IMR-90 (cell line): ENCODE results near the gene CCDC9. TPM values are rescaled to one million over a fixed set of nuclear protein-coding genes. Genes with fewer than 3 reads are reported as not detected.
A peak's percentile ranks its signal among the peaks of the same experiment; 100 is the strongest.

Experiments used
- ATAC-seq: fragments of 200-7000 bp; cut with Tn5 transposase; 2 replicates; pipeline ENCODE4 v1.9.1; 2020; ENCODE audit warnings: low read depth, mild to moderate bottlenecking, moderate library complexity
- BruUV-seq: library from RNA; stranded (reverse); fragments of 400-500 nt; replicated peaks from 2 replicates; lab custom pipeline; 2021; lab: Mats Ljungman, UMichigan
- CTCF ChIA-PET: fragments of 300-600 bp; formaldehyde crosslinking; extraction: SDS; loops from one replicate; lab custom pipeline; 2021; ENCODE audit warnings: antibody characterized with exemption; lab: Yijun Ruan, JAX
- POLR2A ChIA-PET: fragments of 300-600 bp; sonication (Branson Sonifier 250); formaldehyde crosslinking; loops from one replicate; lab custom pipeline; 2022; ENCODE audit warnings: antibody characterized with exemption; ENCODE audit not compliant: unreplicated experiment; lab: Charles Lee
- DNase-seq: peaks from one replicate; pipeline ENCODE4 v3.0.0; 2013
- H2AFZ ChIP-seq: replicated peaks from 2 replicates; pipeline ENCODE3; 2013; ENCODE audit warnings: low read length, mild to moderate bottlenecking; ENCODE audit not compliant: poor library complexity
- H2AK5ac ChIP-seq: 2 replicates; pipeline ENCODE4 v1.6.1; 2013; ENCODE audit warnings: low read depth, low read length, inconsistent platforms
- H2AK9ac ChIP-seq: replicated peaks from 2 replicates; pipeline ENCODE3; 2013; ENCODE audit warnings: mild to moderate bottlenecking, low read depth, low read length, moderate library complexity; ENCODE audit not compliant: poor library complexity
- H2BK120ac ChIP-seq: 2 replicates; pipeline ENCODE4 v1.6.1; 2013; ENCODE audit warnings: low read depth, low read length, inconsistent platforms
- H2BK15ac ChIP-seq: 3 replicates; pipeline ENCODE4 v1.6.1; 2013; ENCODE audit warnings: low read depth, low read length, inconsistent platforms
- H2BK20ac ChIP-seq: 2 replicates; pipeline ENCODE4 v1.6.1; 2013; ENCODE audit warnings: low read depth, mild to moderate bottlenecking, inconsistent platforms, low read length, moderate library complexity
- H2BK5ac ChIP-seq: 2 replicates; pipeline ENCODE4 v1.6.1; 2013; ENCODE audit warnings: mild to moderate bottlenecking, low read depth, low read length, inconsistent platforms; ENCODE audit not compliant: poor library complexity, severe bottlenecking
- H3K14ac ChIP-seq: replicated peaks from 2 replicates; pipeline ENCODE4 v1.6.1; 2013; ENCODE audit warnings: low read depth, low read length, inconsistent platforms
- H3K18ac ChIP-seq: 2 replicates; pipeline ENCODE4 v1.6.1; 2013; ENCODE audit warnings: low read depth, low read length, control low read depth
- H3K23ac ChIP-seq: 2 replicates; pipeline ENCODE4 v1.6.1; 2013; ENCODE audit warnings: low read depth, low read length, inconsistent platforms
- H3K27ac ChIP-seq: 2 replicates; pipeline ENCODE4 v1.5.1; 2013; ENCODE audit warnings: mild to moderate bottlenecking, control low read depth, low read length; ENCODE audit not compliant: insufficient read depth
- H3K27me3 ChIP-seq: 2 replicates; pipeline ENCODE4 v1.6.1; 2013; ENCODE audit warnings: low read length; ENCODE audit not compliant: control insufficient read depth, insufficient read depth
- H3K36me3 ChIP-seq: 2 replicates; pipeline ENCODE4 v1.6.1; 2013; ENCODE audit warnings: low read length, mixed read lengths; ENCODE audit not compliant: control insufficient read depth, insufficient read depth
- H3K4ac ChIP-seq: 2 replicates; pipeline ENCODE4 v1.6.1; 2013; ENCODE audit warnings: low read depth, low read length, inconsistent platforms
- H3K4me1 ChIP-seq: 2 replicates; pipeline ENCODE4 v1.6.1; 2013; ENCODE audit warnings: low read length, mixed read lengths; ENCODE audit not compliant: control insufficient read depth, insufficient read depth
- H3K4me2 ChIP-seq: 2 replicates; pipeline ENCODE4 v1.6.1; 2013; ENCODE audit warnings: low read depth, mild to moderate bottlenecking, control low read depth, low read length, moderate library complexity
- H3K4me3 ChIP-seq: 2 replicates; pipeline ENCODE4 v1.5.1; 2013; ENCODE audit warnings: low read depth, mild to moderate bottlenecking, control low read depth, low read length, moderate library complexity; ENCODE audit not compliant: insufficient read depth
- H3K56ac ChIP-seq: 2 replicates; pipeline ENCODE4 v1.6.1; 2013; ENCODE audit warnings: low read length, inconsistent platforms; ENCODE audit not compliant: insufficient read depth; ENCODE audit errors: extremely low read depth
- H3K79me1 ChIP-seq, 2 experiments: 2 replicates each; pipeline ENCODE4 v1.6.1; 2013; ENCODE audit warnings: low read length in 2 of 2, inconsistent platforms in 1 of 2, low read depth in 1 of 2
- H3K9ac ChIP-seq: 2 replicates; pipeline ENCODE4 v1.6.1; 2013; ENCODE audit warnings: low read depth, low read length, control low read depth
- H3K9me1 ChIP-seq: 2 replicates; pipeline ENCODE4 v1.6.1; 2013; ENCODE audit warnings: low read length, inconsistent platforms; ENCODE audit not compliant: insufficient read depth
- H3K9me3 ChIP-seq: 2 replicates; pipeline ENCODE4 v1.6.1; 2013; ENCODE audit warnings: low read length; ENCODE audit not compliant: control insufficient read depth, insufficient read depth
- H4K20me1 ChIP-seq: 2 replicates; pipeline ENCODE4 v1.6.1; 2013; ENCODE audit warnings: low read length, inconsistent platforms; ENCODE audit not compliant: insufficient read depth
- H4K5ac ChIP-seq: 2 replicates; pipeline ENCODE4 v1.6.1; 2013; ENCODE audit warnings: mild to moderate bottlenecking, low read depth, low read length, control low read depth
- H4K8ac ChIP-seq, 2 experiments: 2 replicates each; pipeline ENCODE4 v1.6.1; 2013; ENCODE audit warnings: low read depth in 2 of 2, low read length in 2 of 2, control low read depth in 1 of 2, inconsistent platforms in 1 of 2
- H4K91ac ChIP-seq: 2 replicates; pipeline ENCODE4 v1.6.1; 2013; ENCODE audit warnings: low read depth, low read length, inconsistent platforms; ENCODE audit not compliant: insufficient read depth
- BHLHE40 ChIP-seq: fragments of 150-350 bp; IDR thresholded peaks from 2 replicates; pipeline ENCODE4 v1.6.1; 2016; ENCODE audit warnings: mild to moderate bottlenecking, low read depth, low read length
- CEBPB ChIP-seq: IDR thresholded peaks from 2 replicates; pipeline ENCODE4 v1.6.1; 2012; ENCODE audit warnings: low read depth, low read length, improper control_type of control experiment
- CHD1 ChIP-seq: IDR thresholded peaks from 2 replicates; pipeline ENCODE4 v1.6.1; 2012; ENCODE audit warnings: low read depth, low read length, improper control_type of control experiment
- ELK1 ChIP-seq: fragments of 150-350 bp; IDR thresholded peaks from 2 replicates; pipeline ENCODE4 v1.6.1; 2016; ENCODE audit warnings: low read depth, mild to moderate bottlenecking, low read length, moderate library complexity, borderline replicate concordance
- FOS ChIP-seq: fragments of 150-350 bp; IDR thresholded peaks from 2 replicates; pipeline ENCODE4 v1.6.1; 2016; ENCODE audit warnings: low read depth, low read length
- MAFK ChIP-seq: IDR thresholded peaks from 2 replicates; pipeline ENCODE4 v1.6.1; 2012; ENCODE audit warnings: low read depth, low read length, improper control_type of control experiment
- MAZ ChIP-seq: IDR thresholded peaks from 2 replicates; pipeline ENCODE4 v1.6.1; 2012; ENCODE audit warnings: low read depth, mild to moderate bottlenecking, low read length, improper control_type of control experiment, moderate library complexity, borderline replicate concordance
- MXI1 ChIP-seq: IDR thresholded peaks from 2 replicates; pipeline ENCODE4 v1.6.1; 2012; ENCODE audit warnings: low read depth, mild to moderate bottlenecking, low read length, moderate library complexity, borderline replicate concordance
- POLR2A ChIP-seq: IDR thresholded peaks from 2 replicates; pipeline ENCODE4 v1.6.1; 2012; ENCODE audit warnings: mild to moderate bottlenecking, low read depth, low read length
- RAD21 ChIP-seq: IDR thresholded peaks from 2 replicates; pipeline ENCODE4 v1.6.1; 2012; ENCODE audit warnings: low read length, improper control_type of control experiment
- RCOR1 ChIP-seq: IDR thresholded peaks from 2 replicates; pipeline ENCODE4 v1.6.1; 2012; ENCODE audit warnings: mild to moderate bottlenecking, low read length, improper control_type of control experiment; ENCODE audit not compliant: insufficient replicate concordance
- RFX5 ChIP-seq: IDR thresholded peaks from 2 replicates; pipeline ENCODE4 v1.8.0; 2012; ENCODE audit warnings: low read depth, mild to moderate bottlenecking, low read length, moderate library complexity
- USF2 ChIP-seq: fragments of 150-350 bp; IDR thresholded peaks from 2 replicates; pipeline ENCODE4 v1.6.1; 2017; ENCODE audit warnings: mild to moderate bottlenecking, antibody characterized with exemption, low read length, low read depth
- dilution Hi-C: fragments of 300-500 bp; cut with HindIII; formaldehyde crosslinking; loops from one replicate; pipeline ENCODE4 v1.14.3; 2018; ENCODE audit warnings: low sequenced_read_pairs; ENCODE audit not compliant: unreplicated experiment
- in situ Hi-C: fragments of 300-500 bp; cut with MboI; formaldehyde crosslinking; loops from 3 replicates; pipeline ENCODE4 v1.14.3; 2019; ENCODE audit warnings: low sequenced_read_pairs, inconsistent platforms, mixed read lengths
- intact Hi-C: fragments of 100-400 bp; cut with micrococcal nuclease; formaldehyde crosslinking; loops from 2 replicates; pipeline ENCODE4 v1.10.0; 2022
- polyA plus RNA-seq, 3 experiments: library from polyadenylated mRNA; depleted of rRNA; stranded (reverse); fragments of >200 nt; gene quantifications; 2 replicates each; pipeline ENCODE4 v1.2.3, GENCODE V29; 2012; ENCODE audit warnings: low replicate concordance in 1 of 3
- total RNA-seq: library from RNA; depleted of rRNA; stranded (reverse); fragments of >200 nt; gene quantifications from 2 replicates; pipeline ENCODE4 v1.2.3, GENCODE V29; 2012
- TF ChIP-seq, protein P1 (sequence below): conservative IDR thresholded peaks from 2 replicates; pipeline ENCODE4 v1.5.1; 2012; ENCODE audit warnings: mild to moderate bottlenecking, low read depth, low read length, improper control_type of control experiment

CCDC9 gene
- total and polyA plus RNA-seq, 2 of the 4 experiments (the other 2 are of a cell fraction), result 2.9 to 8.6 TPM

GRCh38 chr19:47210180-47210490 is 46.2 kb upstream of the CCDC9 start:
- Histone ChIP-seq H4K5ac (no peak overlapping the region; the same call in 1 of the 2 replicates), H3K79me1 (peaks cover 0 to 24% of the 10 kb centered on the region in 2 experiments; a peak in 1 of 4 replicates), H4K20me1 (peaks cover 13% of the 10 kb centered on the region), H4K8ac (peak overlapping the region in 1 of 2 experiments; percentile 74; a peak in 2 of 4 replicates), H3K18ac (peak overlapping the region; percentile 69), H3K4ac (peak overlapping the region; percentile 86), H3K4me1 (peaks cover 23% of the 10 kb centered on the region), H3K27me3 (no peaks in the 10 kb centered on the region), H2AK5ac (peak overlapping the region; percentile 92; the same call in 1 of the 2 replicates), H2BK120ac (peak overlapping the region; percentile 78; the same call in 1 of the 2 replicates), H3K36me3 (peaks cover 27% of the 10 kb centered on the region), H3K23ac (no peak overlapping the region; the same call in 1 of the 2 replicates), H2AFZ (no peak overlapping the region), H2AK9ac (peak overlapping the region; percentile 29), H3K9me3 (no peaks in the 10 kb centered on the region), H3K4me2 (peak overlapping the region; percentile 76), H4K91ac (peak overlapping the region; percentile 82; the same call in 1 of the 2 replicates), H3K27ac (peak overlapping the region; percentile 90; the same call in 1 of the 2 replicates), H2BK5ac (peak overlapping the region; percentile 78), H3K9me1 (no peaks in the 10 kb centered on the region; the same call in 1 of the 2 replicates), H3K9ac (peak overlapping the region; percentile 56), H2BK15ac (peak overlapping the region; percentile 67; the same call in 1 of the 3 replicates), H3K14ac (peak overlapping the region; percentile 83), H2BK20ac (peak overlapping the region; percentile 75; the same call in 1 of the 2 replicates), H3K4me3 (no peak overlapping the region), H3K56ac (no peak overlapping the region)
- intact Hi-C loops, result loop anchor here (1.0 kb wide), 3 partner anchors 16 to 61 kb away; no protein-coding TSS in a partner anchor
- ATAC-seq, result peak; percentile 77
- no peak for DNase-seq
- TF ChIP-seq MXI1, result no peak
- no peak for TF ChIP-seq MAFK
- no peak for TF ChIP-seq POLR2A
- TF ChIP-seq RCOR1, result no peak
- TF ChIP-seq CHD1, result no peak
- TF ChIP-seq, protein P1, sequence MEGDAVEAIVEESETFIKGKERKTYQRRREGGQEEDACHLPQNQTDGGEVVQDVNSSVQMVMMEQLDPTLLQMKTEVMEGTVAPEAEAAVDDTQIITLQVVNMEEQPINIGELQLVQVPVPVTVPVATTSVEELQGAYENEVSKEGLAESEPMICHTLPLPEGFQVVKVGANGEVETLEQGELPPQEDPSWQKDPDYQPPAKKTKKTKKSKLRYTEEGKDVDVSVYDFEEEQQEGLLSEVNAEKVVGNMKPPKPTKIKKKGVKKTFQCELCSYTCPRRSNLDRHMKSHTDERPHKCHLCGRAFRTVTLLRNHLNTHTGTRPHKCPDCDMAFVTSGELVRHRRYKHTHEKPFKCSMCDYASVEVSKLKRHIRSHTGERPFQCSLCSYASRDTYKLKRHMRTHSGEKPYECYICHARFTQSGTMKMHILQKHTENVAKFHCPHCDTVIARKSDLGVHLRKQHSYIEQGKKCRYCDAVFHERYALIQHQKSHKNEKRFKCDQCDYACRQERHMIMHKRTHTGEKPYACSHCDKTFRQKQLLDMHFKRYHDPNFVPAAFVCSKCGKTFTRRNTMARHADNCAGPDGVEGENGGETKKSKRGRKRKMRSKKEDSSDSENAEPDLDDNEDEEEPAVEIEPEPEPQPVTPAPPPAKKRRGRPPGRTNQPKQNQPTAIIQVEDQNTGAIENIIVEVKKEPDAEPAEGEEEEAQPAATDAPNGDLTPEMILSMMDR, result no peak
- no peak for TF ChIP-seq CEBPB
- TF ChIP-seq ELK1, result no peak
- TF ChIP-seq MAZ, result no peak
- TF ChIP-seq RAD21, result no peak
- no peak for TF ChIP-seq RFX5
- TF ChIP-seq USF2, result no peak
- TF ChIP-seq BHLHE40, result no peak
- no peak for TF ChIP-seq FOS
- POLR2A ChIA-PET, result interaction anchor here (0.6 to 1.5 kb wide), 5 partner anchors 16 to 65 kb away, joined by 3 to 6 read pairs (median 3); partner anchors contain the start of gene CCDC9
- CTCF ChIA-PET, result interaction anchor here (0.9 to 4.7 kb wide), 8 partner anchors 10 to 53 kb away, joined by 3 to 67 read pairs (median 4); no protein-coding TSS in a partner anchor
- BruUV-seq, result no TSS peak
- dilution Hi-C loops, result no loop called here
- in situ Hi-C loops, result no loop called here
